Vagina (tissue), 2 donors: ENCODE measurements around the gene NANOS2. TPM values are rescaled to one million over a fixed set of nuclear protein-coding genes. Genes with fewer than 3 reads are reported as not detected.

Experiments used
- DNase-seq, 2 donors: peaks; one replicate each; pipeline ENCODE4 v3.0.0-alpha.2; 2017; ENCODE audit errors: extremely low spot score in 2 of 2
- H3K27ac ChIP-seq: fragments of 200-600 bp; sonication (generic); one replicate; pipeline ENCODE4 v1.5.1; 2019
- H3K27me3 ChIP-seq: fragments of 200-600 bp; sonication (generic); one replicate; pipeline ENCODE4 v1.5.1; 2019
- H3K36me3 ChIP-seq, 2 donors: fragments of 200-600 bp; sonication (generic); one replicate each; pipeline ENCODE4 v1.5.1; 2017 to 2019
- H3K4me1 ChIP-seq: fragments of 200-600 bp; sonication (generic); one replicate; pipeline ENCODE4 v1.5.1; 2019
- H3K4me3 ChIP-seq, 2 donors: fragments of 200-600 bp; sonication (generic); 1 replicate in 1 of 2; 2 replicates in 1 of 2; pipeline ENCODE4 v1.5.1; 2016 to 2019
- H3K9me3 ChIP-seq: fragments of 200-600 bp; sonication (generic); one replicate; pipeline ENCODE4 v1.5.1; 2019
- CTCF ChIP-seq, 3 experiments: fragments of 450-650 bp in 2 of 3; fragments of 200-600 bp in 1 of 3; sonication (generic) in 1 of 3; IDR thresholded peaks; one replicate each; pipeline ENCODE4 v1.5.1; 2017 to 2019; ENCODE audit warnings: antibody characterized with exemption in 3 of 3, mild to moderate bottlenecking in 2 of 3, moderate library complexity in 2 of 3
- POLR2A ChIP-seq, 2 donors: fragments of 450-650 bp; IDR thresholded peaks; one replicate each; pipeline ENCODE4 v1.6.1; 2017; ENCODE audit warnings: antibody characterized with exemption in 2 of 2, mild to moderate bottlenecking in 2 of 2, moderate library complexity in 2 of 2
- POLR2AphosphoS5 ChIP-seq, 2 donors: sonication (generic); formaldehyde crosslinking; IDR thresholded peaks; one replicate each; pipeline ENCODE4 v1.9.0; 2017; ENCODE audit warnings: antibody characterized with exemption in 2 of 2, mild to moderate bottlenecking in 2 of 2, low read depth in 1 of 2; ENCODE audit not compliant: insufficient read depth in 1 of 2
- intact Hi-C: fragments of 100-400 bp; cut with DNase I; formaldehyde crosslinking; loops from one replicate; pipeline ENCODE4 v1.15.1; 2023
- total RNA-seq: library from RNA; depleted of rRNA; stranded (reverse); fragments of >200 nt; gene quantifications from one replicate; pipeline ENCODE4 v1.2.3, GENCODE V29; 2016

Gene NANOS2
- total RNA-seq, 1 donor from 2014 or later = not detected

- intact Hi-C loops = no loop called here
- no peaks in the 10 kb centered on the region for H3K36me3 ChIP-seq
- no peaks in the 10 kb centered on the region for H3K27me3 ChIP-seq
- no peaks in the 10 kb centered on the region for H3K9me3 ChIP-seq
- H3K27ac ChIP-seq = no peak overlapping the region
- no peak overlapping the region for H3K4me3 ChIP-seq
- DNase-seq = no peak
- H3K4me1 ChIP-seq = no peaks in the 10 kb centered on the region
- TF ChIP-seq POLR2AphosphoS5 (IDR thresholded peaks at IDR 0.05; ENCODE audit: insufficient read depth in 1 of 2, low read depth in 1 of 2) (no peak), POLR2A (IDR thresholded peaks at IDR 0.05) (no peak), CTCF (IDR thresholded peaks at IDR 0.05) (no peak)
Observed at GRCh38 chr19:45935267-45935666, 20.7 kb upstream of the NANOS2 start.

GRCh38 chr19:45934551-45935230, 20.1 kb upstream of the NANOS2 start:
- H3K4me3 ChIP-seq = no peak overlapping the region
- TF ChIP-seq POLR2A (IDR thresholded peaks at IDR 0.05) (no peak), CTCF (IDR thresholded peaks at IDR 0.05) (no peak), POLR2AphosphoS5 (IDR thresholded peaks at IDR 0.05; ENCODE audit: insufficient read depth in 1 of 2, low read depth in 1 of 2) (no peak)
- H3K36me3 ChIP-seq = no peaks in the 10 kb centered on the region
- no peaks in the 10 kb centered on the region for H3K27me3 ChIP-seq
- no peak for DNase-seq
- H3K4me1 ChIP-seq = no peaks in the 10 kb centered on the region
- H3K9me3 ChIP-seq = no peaks in the 10 kb centered on the region
- intact Hi-C loops = no loop called here
- H3K27ac ChIP-seq = no peak overlapping the region

- no peaks in the 10 kb centered on the region for H3K27me3 ChIP-seq
- no peak for DNase-seq
- no peaks in the 10 kb centered on the region for H3K36me3 ChIP-seq
- H3K4me3 ChIP-seq = no peak overlapping the region
- H3K9me3 ChIP-seq = no peaks in the 10 kb centered on the region
- H3K27ac ChIP-seq = no peak overlapping the region
- TF ChIP-seq POLR2A (IDR thresholded peaks at IDR 0.05) (no peak), CTCF (IDR thresholded peaks at IDR 0.05) (no peak), POLR2AphosphoS5 (IDR thresholded peaks at IDR 0.05; ENCODE audit: insufficient read depth in 1 of 2, low read depth in 1 of 2) (no peak)
- H3K4me1 ChIP-seq = no peaks in the 10 kb centered on the region
- intact Hi-C loops = no loop called here
Observed at GRCh38 chr19:45933759-45934158, 19.2 kb upstream of the NANOS2 start.

- Histone ChIP-seq H3K4me1 (peaks cover 5% of the 10 kb centered on the region), H3K9me3 (no peaks in the 10 kb centered on the region), H3K27me3 (no peaks in the 10 kb centered on the region), H3K4me3 (no peak overlapping the region), H3K36me3 (no peaks in the 10 kb centered on the region), H3K27ac (no peak overlapping the region)
- TF ChIP-seq POLR2A (IDR thresholded peaks at IDR 0.05) = no peak
- TF ChIP-seq CTCF (IDR thresholded peaks at IDR 0.05) = no peak
- DNase-seq = no peak
- intact Hi-C loops = no loop called here
Observed at GRCh38 chr19:45931055-45931454, 16.5 kb upstream of the NANOS2 start.

- H3K27ac ChIP-seq = no peak overlapping the region
- H3K4me3 ChIP-seq = no peak overlapping the region
- no peaks in the 10 kb centered on the region for H3K9me3 ChIP-seq
- H3K27me3 ChIP-seq = no peaks in the 10 kb centered on the region
- peaks cover 5% of the 10 kb centered on the region for H3K4me1 ChIP-seq
- no peaks in the 10 kb centered on the region for H3K36me3 ChIP-seq
- intact Hi-C loops = no loop called here
- TF ChIP-seq POLR2AphosphoS5 (IDR thresholded peaks at IDR 0.05; ENCODE audit: insufficient read depth in 1 of 2, low read depth in 1 of 2) = no peak
- TF ChIP-seq CTCF (IDR thresholded peaks at IDR 0.05) = no peak
- no peak for TF ChIP-seq POLR2A (IDR thresholded peaks at IDR 0.05)
- no peak for DNase-seq
Observed at GRCh38 chr19:45929247-45929646, 14.7 kb upstream of the NANOS2 start.
